GM21723 (cell line): Measurements from ENCODE around the gene TMEM151A.
"Not testable (repeated sequence)": the region's sequence is repeated elsewhere in the genome, so short reads cannot be mapped to it uniquely, and the experiment has no call there.

Source experiments
- ATAC-seq: cut with Tn5 transposase; IDR thresholded peaks from one replicate; pipeline ENCODE4 v1.9.1; 2021; ENCODE audit warnings: mild to moderate bottlenecking, moderate library complexity; ENCODE audit not compliant: unreplicated experiment

The TMEM151A gene

GRCh38 chr11:66291706-66292542 is at the start of gene TMEM151A:
Gene TMEM151A (plus strand): TSS chr11:66291894. CDS start chr11:66292014, 120 bp downstream.
- no peak for ATAC-seq

DNA sequence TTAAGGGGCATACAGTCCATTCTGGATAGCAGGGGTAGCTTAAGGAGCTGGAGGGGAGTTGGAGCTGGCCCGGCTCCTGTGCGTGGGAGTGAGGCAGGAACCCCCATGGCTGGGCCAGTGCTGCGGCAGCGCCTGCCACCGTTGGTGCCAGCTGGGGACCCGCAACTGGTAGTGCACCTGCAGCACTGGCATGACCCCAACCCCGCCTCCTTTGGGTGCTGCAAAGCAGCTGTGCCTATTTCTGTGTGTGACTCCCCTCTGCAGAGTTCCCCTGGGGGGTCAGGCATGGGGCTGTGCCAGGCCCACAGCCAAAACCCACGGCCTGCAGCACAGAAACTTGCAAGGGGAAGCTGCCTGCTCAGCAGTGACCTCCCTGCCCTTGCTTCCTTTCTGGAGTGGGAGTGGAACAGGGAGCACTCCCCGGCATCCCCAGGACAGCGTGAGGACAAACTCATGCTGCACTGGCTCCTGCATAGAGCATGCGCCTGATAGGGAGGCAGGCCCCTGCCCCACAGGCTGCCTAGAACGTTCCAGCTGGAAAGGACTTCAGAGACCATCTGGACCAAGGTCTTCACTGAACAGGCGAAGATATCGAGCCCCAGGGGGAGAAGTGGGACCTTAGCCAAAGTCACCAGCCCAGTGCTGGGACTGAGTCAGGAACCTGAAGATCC is 49.5 kb upstream of the TMEM151A start:
- ATAC-seq = no peak

DNA sequence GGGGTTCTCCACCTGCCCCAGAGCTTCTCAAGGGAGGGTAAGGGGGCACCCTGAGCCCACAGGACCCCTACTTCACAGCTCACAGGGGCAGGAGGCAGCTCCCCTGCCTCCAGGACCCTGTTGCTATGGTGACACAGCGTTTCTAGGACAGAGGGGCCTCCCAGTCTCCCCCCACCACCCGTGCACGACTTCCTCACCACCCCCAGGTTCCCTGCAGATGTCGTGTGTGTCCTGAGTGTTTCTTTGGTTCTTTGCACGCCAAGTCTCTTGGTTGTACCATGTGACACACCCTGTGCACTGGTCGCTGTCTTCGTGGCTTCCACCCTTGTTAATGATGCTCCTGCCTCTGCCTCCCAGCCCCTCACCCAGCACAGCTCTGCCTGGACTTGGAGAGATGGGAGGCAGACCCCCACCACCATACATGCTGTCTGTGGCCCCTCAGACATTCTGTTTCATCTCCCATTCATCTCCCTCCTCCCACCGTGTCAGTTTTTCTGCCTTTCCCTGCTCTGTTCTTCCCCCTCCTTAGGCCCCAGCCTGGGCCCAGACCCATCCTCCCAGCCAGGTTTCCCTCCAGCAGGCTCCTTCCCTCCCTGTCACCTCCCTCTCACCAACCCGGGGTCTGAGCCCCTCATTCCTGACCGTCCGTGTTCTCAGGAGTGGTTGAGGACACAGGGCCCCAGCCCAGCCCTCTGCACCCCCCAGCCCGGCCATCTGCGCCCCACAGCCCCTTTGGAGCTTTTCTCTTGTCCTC is 47.7 kb upstream of the TMEM151A start:
- no peak for ATAC-seq

- no peak for ATAC-seq
Measured at GRCh38 chr11:66247295-66247694, 44.4 kb upstream of the TMEM151A start.

- ATAC-seq = no peak
Measured at GRCh38 chr11:66247801-66248200, 43.9 kb upstream of the TMEM151A start.

DNA sequence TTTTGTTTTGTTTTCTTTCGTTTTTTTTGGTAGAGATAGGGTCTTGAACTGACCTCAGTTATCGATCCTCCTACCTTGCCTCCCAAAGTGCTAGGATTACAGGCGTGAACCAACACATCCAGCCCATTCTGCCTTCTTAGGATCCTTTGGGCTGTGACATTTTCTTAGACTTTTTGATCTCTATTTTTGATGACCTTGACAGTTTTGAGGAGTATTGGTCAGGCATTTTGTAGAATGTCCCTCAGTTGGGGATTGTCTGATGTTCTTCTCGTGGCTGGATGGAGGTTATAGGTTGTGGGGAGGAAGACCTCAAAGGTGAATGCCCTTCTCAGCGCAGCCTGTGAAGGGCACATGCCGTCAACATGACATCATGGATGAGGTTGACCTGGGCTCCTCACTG is 42.8 kb upstream of the TMEM151A start:
- ATAC-seq = no peak

GRCh38 chr11:66251809-66252208 is 39.9 kb upstream of the TMEM151A start:
- ATAC-seq = no peak

GRCh38 chr11:66253081-66253480 is 38.6 kb upstream of the TMEM151A start:
- ATAC-seq = not testable (repeated sequence)

DNA sequence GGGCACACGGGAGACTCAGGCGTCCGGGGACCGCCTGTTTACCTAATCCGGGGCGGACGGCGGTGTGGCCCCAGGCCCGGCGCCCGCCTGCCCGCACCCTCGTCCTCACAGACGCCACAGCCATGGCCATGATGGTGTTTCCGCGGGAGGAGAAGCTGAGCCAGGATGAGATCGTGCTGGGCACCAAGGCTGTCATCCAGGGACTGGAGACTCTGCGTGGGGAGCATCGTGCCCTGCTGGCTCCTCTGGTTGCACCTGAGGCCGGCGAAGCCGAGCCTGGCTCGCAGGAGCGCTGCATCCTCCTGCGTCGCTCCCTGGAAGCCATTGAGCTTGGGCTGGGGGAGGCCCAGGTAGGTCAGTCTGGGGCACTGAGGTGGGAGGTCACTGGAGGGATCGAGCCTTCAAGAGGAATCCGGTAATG is 33.2 kb upstream of the TMEM151A start:
- ATAC-seq = no peak

- ATAC-seq = no peak
Measured at GRCh38 chr11:66259225-66259624, 32.5 kb upstream of the TMEM151A start.

DNA sequence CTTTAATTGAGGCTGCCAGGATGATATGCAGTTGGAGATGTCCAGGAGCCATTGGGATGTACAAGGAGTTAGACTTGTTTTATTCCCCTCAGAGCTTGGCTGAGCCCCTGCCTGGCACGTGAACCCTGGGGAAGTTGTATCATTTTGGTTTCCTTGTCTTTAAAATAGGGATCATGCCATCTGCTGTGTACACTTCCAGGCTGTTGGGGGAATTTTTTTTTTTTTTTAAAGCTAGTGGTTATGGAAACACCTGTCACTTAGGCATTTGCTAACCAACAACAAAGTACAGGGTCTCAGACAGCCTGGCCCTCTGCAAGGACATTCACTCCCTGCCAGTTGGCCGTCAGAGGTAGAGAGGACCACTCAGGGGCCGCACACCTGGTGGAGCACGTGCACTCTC is 31.7 kb upstream of the TMEM151A start:
- ATAC-seq = no peak

GRCh38 chr11:66261578-66261977 is 30.1 kb upstream of the TMEM151A start:
- ATAC-seq = no peak

GRCh38 chr11:66262191-66262590 is 29.5 kb upstream of the TMEM151A start:
- no peak for ATAC-seq

DNA sequence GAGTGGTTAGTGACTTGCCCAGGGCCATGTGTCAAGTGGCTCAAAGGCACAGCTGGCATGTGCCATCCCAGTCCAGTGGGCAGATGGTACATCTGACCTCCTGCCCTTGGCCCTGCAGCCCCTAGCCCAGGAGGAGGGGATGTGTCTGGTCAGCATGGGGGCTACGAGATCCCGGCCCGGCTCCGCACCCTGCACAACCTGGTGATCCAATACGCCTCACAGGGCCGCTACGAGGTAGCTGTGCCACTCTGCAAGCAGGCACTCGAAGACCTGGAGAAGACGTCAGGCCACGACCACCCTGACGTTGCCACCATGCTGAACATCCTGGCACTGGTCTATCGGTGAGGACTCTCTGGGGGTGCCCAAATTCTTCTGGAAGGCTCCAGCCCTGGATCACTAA is 29.0 kb upstream of the TMEM151A start:
- no peak for ATAC-seq

GRCh38 chr11:66263231-66263630 is 28.5 kb upstream of the TMEM151A start:
- no peak for ATAC-seq

DNA sequence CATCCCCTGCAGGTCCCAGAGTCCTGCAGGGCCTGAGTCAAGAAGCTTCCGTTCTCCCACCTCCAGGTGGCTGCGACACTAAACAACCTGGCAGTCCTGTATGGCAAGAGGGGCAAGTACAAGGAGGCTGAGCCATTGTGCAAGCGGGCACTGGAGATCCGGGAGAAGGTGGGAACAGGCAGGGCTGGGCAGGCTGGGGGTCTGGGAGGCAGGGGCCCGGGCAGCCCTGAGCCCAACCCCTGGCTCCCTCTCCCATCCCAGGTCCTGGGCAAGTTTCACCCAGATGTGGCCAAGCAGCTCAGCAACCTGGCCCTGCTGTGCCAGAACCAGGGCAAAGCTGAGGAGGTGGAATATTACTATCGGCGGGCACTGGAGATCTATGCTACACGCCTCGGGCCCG is 27.9 kb upstream of the TMEM151A start:
- ATAC-seq = no peak

DNA sequence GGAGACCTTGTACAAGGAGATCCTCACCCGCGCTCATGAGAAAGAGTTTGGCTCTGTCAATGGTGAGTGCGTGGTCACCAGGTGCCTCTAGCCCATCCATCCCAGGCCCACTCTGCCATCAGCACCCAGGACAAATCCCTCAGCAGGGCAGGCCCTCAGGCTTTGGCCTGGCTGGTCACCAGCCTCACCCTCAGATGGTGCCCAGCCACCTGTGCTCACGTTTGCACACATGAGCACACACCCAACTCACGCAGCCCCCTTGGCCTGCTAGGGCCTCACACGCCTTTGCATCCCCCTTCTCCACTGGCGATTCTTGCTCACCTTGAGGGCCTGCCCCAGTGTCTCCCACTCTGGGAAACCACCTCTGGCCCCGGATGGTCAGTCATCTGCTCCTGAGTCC is 27.3 kb upstream of the TMEM151A start:
- no peak for ATAC-seq

DNA sequence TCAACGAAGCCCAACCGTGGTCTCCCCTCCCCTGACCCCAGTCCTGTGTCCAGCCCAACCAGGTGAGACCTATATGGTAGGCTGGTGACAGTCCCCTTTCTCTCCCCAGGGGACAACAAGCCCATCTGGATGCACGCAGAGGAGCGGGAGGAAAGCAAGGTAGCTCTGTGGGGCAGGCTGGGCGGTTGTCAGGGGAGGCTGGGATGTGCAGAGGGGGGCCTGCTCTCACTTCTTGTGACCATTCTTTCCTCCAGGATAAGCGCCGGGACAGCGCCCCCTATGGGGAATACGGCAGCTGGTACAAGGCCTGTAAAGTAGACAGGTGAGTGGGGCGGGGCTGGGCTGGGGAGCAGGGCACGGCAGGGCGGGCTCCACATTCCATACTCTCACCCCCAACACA is 26.8 kb upstream of the TMEM151A start:
- no peak for ATAC-seq

GRCh38 chr11:66265531-66266377 is 25.9 kb upstream of the TMEM151A start:
- ATAC-seq = no peak

DNA sequence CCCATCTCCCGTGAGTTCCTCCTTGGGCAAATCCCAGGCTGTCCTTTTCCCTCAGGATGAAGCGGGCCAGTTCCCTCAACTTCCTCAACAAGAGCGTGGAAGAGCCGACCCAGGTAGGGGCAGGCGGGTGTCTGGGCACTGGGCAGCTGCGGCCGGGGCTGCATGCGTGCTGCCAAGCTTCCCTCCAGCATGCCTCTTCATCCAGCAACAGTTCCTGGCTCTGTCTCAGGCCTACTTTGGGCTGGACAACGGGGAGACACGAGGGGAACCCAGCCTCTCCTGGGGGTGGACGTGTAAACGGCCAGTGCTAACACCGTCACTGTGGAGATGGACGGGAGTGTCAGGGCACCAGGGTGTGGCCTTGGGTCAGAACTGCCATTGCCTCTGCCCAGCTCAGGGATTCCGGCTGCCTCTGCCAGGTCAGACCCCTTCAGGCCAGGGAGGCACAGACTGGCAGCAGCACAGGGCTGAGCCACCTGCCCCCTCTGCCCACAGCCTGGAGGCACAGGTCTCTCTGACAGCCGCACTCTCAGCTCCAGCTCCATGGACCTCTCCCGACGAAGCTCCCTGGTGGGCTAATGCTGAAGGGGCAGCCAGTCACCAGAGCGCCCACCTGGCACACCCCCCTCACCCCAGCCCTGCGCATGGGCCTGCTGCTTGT is 25.2 kb upstream of the TMEM151A start:
- ATAC-seq = no peak
